GM12875 (cell line): ENCODE measurements around the gene KRTAP10-6.

Source experiments
- H3K4me3 ChIP-seq: one replicate; pipeline ENCODE4 v1.5.1; 2011; ENCODE audit warnings: low read depth, low read length, control low read depth
- CTCF ChIP-seq: IDR thresholded peaks from 2 replicates; pipeline ENCODE4 v1.5.1; 2011; ENCODE audit warnings: low read depth, mild to moderate bottlenecking, control low read depth, inconsistent platforms, low read length, moderate library complexity, borderline replicate concordance; ENCODE audit not compliant: insufficient read depth

Gene KRTAP10-6

DNA sequence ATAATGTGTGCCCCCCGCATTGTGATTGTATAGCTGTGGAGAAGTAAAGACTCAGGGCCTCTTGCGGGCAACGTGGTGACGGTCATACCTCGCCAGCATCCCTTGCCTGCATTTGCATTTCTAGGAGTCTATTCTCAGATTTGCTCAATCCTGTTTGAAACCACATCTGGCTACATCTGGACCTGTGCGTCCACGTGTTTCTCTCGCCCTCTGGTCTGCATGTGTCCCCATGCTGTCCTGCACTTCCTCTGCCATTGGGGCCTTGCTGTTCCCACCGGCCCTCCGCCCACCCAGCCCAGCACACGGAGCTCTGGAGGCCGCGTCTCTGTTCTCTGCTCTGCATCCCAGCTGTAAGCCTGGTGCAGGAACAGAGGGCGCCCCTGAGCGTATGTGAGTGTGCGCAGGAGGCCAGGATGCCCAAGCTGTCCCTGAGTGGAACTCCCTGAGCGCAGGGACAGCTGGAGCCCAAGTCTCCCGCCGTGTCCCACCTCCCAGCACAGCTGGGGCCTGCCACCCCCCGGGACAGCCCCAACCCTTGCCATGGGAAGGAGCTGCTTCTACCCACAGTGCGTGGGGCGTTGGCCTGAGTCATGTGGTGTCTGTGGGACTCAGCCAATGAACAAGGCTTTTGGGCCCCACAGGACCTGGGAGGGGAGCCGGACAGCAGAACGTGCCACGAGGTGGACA lies 42.6 kb downstream of the KRTAP10-6 start:
- TF ChIP-seq CTCF, result no peak

DNA sequence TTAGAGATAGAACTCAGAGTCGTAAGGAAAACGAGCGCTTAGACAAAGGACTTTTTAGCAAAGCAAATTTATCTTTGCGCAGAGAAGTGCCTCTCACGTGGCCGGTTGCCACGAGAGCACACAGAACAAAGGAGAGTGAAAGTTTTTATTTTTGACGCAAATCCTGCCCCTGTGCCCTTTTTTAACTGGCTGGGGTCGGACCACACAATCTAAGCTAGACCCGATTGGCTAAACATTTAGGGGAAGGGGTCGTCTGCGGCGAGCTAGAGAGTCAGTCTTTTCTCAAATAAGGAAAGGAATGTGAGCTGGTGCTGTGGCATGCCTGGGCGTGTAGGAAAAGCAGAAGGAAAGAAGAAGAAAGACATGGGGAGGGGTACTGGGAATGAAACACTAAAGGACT lies 43.4 kb downstream of the KRTAP10-6 start:
- TF ChIP-seq CTCF, result no peak
- no peak overlapping the region for H3K4me3 ChIP-seq

More for the DNA sequence above, 42.6 kb downstream of the KRTAP10-6 start:
- H3K4me3 ChIP-seq, result no peak overlapping the region

- no peak for TF ChIP-seq CTCF
- H3K4me3 ChIP-seq, result no peak overlapping the region
Observed at GRCh38 chr21:44548381-44548780, 43.9 kb downstream of the KRTAP10-6 start.

- no peak overlapping the region for H3K4me3 ChIP-seq
- TF ChIP-seq CTCF, result no peak
Observed at GRCh38 chr21:44547656-44548331, 44.5 kb downstream of the KRTAP10-6 start.

GRCh38 chr21:44544566-44544965 lies 47.7 kb downstream of the KRTAP10-6 start:
- no peak for TF ChIP-seq CTCF
- H3K4me3 ChIP-seq, result no peak overlapping the region

- no peak overlapping the region for H3K4me3 ChIP-seq
- TF ChIP-seq CTCF, result no peak
Observed at GRCh38 chr21:44542716-44543115, 49.6 kb downstream of the KRTAP10-6 start.
